Right renal pelvis (tissue), 4 donors: ENCODE measurements around the gene CYFIP2. TPM values are rescaled to one million over a fixed set of nuclear protein-coding genes. Genes with fewer than 3 reads are reported as not detected.
"Not testable (repeated sequence)": the region's sequence is repeated elsewhere in the genome, so short reads cannot be mapped to it uniquely, and the experiment has no call there.

ENCODE experiments used
- DNase-seq, 4 donors: peaks; one replicate each; pipeline ENCODE4 v3.0.0-alpha.2; 2013; ENCODE audit warnings: low read depth in 4 of 4, low spot score in 3 of 4, missing footprints in 1 of 4
- polyA plus RNA-seq, 4 donors: library from polyadenylated mRNA; unstranded; fragments of 120-200 nt; gene quantifications; one replicate each; pipeline ENCODE4 v1.2.1, GENCODE V29; 2013; ENCODE audit not compliant: insufficient read length in 4 of 4

Gene CYFIP2
- 100 to 1,000 TPM; 106 to 149 (median 120) TPM for polyA plus RNA-seq

DNA sequence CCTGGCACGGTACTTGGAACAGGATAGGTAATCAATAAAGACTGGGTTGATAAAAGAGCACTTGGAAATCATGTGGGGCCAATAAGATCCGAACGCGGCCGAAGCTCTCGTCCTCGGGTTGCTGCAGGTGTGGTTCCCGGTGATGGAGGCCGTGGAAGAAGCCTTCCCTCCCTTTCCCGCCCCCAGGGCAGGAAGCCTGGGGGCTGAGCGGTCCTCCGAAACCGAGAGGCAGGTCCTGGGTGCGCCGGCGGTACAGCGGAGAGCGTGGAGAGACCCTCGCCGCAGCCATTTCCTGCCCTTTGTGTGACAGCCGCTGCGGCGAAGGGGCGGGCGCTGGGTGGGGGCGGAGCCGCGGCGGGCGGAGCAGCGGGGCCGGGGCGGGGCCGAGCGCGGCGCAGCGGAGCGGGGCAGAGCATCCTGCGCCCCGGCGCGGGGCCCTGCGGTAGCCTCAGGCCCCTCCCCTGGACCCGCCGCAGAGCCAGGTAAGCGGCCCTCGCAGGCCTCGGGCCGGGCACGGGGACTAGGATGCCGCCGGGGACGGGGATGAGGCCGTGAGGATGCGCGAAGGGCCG is at the start of gene CYFIP2:
CYFIP2 (plus strand) TSS at position 410 of the 572 bp plus-strand sequence. CDS start 19,239 bp downstream, outside the sequence.
- peak in 1 of 4 donors; percentile 47 for DNase-seq

DNA sequence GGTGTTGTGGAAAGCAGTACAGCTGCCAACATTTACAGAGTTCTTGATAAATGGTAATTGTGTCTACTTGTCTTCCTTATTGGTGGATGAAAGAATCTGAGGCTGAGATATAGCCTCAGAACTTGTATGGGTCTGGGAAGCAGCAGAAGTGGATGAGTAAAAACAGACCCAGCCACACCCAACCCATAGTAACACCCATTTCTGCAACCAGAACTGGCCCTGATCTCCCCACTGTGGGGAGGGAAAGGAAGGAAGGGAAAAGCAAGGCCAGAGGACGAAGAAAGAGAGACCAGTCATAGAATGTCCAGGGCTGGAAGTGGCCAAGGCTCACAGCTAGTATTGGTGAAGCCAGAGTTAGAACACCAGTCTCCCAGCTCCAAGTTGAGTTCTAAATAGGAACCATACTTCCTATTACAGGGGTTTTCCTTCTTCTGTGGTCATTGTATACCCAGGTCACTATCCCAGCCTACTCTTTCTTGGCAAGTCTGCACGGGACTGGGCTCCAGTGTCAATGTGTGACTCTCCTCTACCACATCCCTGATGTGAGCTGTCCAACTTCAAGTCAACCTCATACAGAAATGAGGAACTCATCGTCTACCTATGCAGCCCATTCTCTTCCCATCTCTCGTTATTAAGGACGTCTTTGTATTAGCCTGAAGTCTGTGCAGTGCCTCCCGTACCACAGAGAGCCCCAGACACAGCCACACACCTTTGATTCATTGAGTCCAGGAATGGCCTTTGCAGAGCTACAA is 49.4 kb upstream of the CYFIP2 start:
- no peak for DNase-seq

DNA sequence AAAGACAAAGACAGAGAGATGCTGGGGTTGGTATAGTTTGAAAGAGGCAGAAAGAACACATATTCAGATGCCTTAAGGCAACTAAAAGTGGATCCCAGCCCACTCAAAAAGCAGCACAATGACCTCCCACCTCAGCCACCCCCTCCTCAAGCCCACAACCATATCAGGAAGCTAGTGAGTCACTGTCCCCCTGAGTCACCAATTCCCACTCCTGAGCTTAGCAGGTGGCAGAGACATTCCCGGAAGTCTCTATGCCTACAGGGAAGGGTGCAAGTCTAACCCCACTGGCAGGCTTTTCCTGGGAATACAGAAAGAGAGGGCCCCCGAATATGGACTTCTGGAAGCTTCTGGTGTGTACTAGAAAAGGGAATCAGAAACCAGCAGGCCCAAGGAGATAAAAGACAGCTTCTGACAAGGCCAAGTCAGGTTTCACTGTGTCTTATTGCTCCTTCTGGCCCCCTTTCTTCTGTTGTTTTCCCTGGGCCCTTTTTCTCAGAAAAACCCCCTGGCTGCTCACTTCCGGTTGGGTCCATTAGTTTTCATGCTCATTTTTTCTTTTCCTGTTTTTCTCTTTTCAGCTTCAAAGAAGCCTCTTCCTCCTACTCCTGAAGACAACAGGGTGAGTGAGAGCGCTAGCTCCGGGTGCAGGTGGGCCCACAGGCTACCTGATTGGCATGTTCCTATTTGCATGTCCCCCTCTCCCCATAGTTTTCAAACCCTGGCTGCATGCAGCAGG is 48.5 kb upstream of the CYFIP2 start:
- no peak for DNase-seq

DNA sequence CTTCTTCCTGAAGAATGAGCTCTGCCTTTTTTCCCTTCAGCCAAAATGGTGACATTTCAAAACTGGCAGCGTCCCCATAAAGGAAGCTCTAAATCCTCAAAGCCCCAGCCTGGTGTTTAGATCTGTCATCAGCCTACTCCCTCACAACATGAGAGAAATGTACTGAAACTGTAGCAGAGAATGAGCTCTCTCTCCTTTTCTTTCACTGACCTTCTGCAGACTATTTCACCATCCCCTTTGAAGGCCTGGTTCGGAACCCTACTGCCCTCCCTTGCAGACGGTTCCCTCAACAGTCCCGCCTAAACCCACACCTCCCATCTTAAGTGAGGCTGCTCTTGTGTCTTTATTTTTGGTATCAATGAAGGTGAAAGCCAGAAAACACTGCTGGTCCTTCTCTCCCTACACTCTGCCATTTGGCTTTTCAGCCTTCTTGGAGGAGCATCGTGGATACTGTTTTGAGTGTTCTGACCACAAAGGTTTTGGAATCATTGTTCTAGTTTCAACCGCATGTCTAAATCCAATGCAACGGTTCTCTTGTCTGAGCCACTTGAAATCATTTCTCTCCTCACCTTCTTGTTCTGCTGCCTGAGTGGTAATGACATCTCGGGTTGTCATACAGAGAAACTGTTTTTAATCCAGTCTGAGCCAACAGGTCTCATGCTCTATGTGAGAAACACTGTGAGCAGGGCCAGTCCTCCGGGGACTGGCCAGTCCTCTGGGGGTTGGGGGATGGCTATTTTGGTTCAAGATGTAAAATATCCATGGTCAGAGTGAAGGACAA is 46.2 kb upstream of the CYFIP2 start:
- DNase-seq, result no peak

- no peak for DNase-seq
These were observed 44.0 kb upstream of the CYFIP2 start for GRCh38 chr5:157221959-157222358.

GRCh38 chr5:157222506-157223230 is 43.3 kb upstream of the CYFIP2 start:
- no peak for DNase-seq

DNA sequence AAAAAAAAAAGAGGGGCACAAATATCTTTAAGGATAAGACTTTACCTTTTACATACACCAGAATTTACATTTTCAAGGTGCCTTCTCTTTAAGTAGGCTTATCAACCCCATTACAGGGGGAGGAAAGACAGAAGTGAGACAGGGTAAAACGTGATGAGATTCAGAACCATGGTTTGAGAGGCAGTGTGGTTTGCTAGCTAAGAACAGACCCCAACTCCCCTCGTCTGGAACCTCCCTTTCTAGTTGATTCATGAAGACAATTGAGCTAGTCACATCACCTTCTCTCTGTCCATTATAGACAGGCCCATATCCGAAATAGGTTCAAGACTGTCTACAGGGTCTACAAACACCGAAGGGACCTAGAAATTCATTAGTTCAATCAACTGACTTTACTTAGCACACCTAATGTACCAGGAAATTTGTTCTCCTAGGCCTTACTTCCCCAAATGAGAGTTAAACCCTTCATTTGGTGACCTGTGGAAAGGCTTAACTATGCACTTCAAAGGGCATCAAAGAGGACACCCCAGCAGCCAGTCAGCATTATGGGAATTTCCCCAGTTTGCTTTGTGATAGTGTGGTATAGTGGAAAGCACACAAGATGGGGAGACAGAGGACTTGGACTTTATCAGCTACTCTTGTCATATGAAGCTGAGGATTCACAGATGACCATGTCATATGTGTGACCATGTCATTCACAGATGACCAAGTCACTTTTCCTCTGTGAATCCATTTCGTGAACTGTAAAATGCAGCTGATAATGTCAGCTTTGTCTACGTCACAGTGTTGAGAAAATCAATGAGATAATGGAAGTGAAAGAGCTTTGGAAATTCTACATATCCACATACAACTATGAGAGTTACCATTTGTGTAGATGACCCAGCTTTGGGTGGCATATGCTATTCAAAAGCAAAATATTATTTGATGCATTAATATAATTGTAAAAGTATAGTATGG is 40.2 kb upstream of the CYFIP2 start:
- no peak for DNase-seq

GRCh38 chr5:157230610-157231009 is 35.3 kb upstream of the CYFIP2 start:
- no peak for DNase-seq

DNA sequence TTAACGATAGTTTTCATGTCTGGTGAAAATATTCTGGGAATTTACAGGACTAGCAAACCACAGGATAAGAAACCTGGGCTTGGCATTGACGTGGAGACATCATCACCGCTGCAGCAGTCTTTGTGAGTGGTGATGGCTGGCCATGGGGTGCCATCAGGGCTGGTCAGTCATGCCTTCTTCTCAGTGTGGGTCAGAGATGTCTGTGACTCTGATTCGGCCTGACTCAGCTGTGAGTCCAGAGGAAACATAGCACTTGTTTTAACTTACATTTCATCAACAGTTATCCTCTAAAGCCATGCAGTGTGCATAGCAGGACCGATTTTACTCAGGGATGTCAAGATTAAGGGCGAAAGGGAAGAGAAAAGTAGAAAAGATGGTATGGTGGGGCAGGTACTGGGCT is 33.2 kb upstream of the CYFIP2 start:
- DNase-seq, result no peak

GRCh38 chr5:157233515-157233914 is 32.4 kb upstream of the CYFIP2 start:
- no peak for DNase-seq

DNA sequence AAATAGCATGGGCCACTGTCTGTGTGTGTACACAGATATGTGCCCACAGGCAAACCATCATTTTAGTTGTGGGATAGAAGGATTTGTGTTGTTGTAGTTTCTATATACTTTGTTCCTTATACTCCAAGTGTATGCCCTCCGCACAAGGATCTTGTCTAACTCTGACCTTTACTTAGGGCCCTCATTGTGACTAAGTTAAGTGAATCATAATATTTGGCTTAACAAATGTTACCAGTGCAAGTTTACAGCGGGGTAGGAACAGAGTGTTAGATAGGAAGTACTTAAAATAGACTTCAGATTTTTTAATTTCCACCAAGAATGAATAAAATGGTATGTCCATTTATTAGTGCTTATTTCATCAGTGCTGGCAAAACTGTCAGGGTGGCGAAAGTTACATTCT is 29.5 kb upstream of the CYFIP2 start:
- DNase-seq, result no peak

DNA sequence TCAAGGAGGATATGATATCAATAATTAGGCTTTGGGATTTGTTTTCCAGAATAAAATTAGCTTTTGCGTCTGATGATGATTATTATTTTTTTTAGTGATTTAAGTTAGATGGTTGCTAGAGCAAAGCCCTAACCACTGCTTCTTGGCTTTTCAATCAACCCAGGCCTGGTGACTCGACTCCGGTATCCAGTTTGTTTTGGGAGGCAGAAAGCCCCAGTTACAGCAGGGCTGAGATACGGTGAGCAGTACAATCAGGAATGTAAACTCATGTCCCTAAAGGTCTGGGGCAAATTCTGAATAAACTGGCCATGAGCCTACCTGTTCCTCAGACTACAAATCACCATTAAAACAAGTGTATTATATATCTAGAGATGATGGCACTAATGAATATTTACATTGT is 24.4 kb upstream of the CYFIP2 start:
- DNase-seq, result no peak

DNA sequence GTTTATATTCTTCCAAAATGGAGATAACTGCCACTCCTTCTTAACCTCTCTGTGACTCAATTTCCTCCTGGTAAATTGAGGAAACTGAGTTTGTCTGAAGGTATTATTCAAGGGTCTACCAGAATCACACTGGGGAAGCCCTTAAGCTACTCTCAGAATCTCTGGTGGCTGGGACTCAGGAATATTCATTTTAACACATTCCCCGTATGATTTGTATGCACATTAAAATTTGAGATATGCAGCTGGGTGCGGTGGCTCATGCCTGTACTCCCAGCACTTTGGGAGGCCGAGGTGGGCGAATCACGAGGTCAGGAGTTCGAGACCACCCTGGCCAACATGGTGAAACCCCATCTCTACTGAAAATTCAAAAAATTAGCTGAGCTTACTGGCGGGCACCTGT is 21.2 kb upstream of the CYFIP2 start:
- not testable (repeated sequence) for DNase-seq

DNA sequence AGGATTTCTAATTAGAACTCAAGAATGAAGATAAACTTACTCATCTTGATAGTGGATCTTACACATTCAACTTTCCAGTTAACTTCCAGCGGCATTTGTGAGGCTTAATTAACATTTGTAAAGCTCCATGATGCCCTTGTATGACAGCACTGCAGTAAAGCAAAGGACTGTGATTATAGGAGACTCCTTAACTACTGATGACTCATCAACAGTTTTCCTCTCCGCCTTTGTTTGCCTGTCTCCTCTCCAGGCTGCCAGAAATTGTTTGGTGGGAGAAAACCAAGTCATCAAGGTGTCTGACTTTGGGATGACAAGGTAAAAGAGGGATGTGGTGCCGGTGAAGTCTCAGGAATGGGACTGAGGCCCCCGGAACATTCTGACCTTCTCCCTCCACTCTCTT is 20.4 kb upstream of the CYFIP2 start:
- DNase-seq, result no peak

DNA sequence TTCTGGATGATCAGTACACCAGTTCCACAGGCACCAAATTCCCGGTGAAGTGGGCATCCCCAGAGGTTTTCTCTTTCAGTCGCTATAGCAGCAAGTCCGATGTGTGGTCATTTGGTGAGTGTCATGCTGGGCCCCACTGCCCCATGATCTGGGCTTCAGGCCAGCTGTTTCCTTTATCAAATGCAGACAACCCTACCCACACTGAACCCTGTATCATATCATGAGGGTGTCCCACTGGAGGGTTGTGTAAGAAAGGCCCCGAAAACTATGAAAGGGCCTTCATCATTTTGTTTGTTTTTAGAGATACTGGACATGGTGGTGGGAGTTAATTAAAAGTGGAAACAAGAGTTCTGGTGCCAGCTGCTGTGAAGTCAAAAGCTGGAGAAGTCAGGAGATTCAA is 20.0 kb upstream of the CYFIP2 start:
- DNase-seq, result no peak

DNA sequence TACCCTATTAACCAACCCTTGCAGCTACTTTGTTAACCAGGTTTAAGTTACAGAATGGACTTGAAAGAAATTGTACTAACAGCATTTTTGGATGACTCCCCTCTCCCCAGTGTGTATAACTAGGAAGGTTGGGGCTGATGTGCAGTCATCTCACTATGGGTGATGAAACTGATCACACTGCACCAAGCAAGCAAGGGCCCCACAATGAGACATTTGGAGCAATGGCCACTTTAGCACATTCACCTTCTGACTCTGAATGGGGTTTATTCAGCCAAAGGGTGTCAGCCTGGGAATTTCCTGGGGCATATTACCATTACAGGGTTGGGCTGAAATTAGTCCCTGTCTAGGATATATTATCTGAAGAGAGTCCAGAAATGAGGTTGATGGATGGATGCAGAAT is 18.7 kb upstream of the CYFIP2 start:
- DNase-seq, result no peak

DNA sequence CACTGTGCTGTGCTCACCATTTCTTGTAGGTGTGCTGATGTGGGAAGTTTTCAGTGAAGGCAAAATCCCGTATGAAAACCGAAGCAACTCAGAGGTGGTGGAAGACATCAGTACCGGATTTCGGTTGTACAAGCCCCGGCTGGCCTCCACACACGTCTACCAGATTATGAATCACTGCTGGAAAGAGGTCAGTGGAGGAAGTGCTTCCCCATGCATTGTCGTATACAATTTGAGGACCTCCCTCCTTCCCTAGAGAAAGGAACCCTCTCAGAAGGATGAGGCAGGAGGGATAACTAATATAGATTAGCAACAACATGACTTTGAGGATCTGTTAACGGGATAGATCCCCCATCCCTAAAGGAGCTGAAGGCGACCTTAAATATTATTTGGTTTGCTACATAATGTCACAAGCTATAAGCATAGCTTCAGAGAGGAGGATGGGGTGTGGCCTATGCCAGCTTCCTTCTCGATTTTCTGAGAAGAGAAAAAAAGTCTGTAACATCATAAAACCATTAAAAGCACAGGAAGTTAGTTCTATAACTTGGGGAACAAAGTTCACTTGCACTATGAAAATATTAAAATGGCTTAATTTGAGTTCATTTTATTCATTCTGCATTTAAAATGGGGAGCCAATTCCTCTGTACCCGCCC is 17.0 kb upstream of the CYFIP2 start:
- DNase-seq, result no peak

DNA sequence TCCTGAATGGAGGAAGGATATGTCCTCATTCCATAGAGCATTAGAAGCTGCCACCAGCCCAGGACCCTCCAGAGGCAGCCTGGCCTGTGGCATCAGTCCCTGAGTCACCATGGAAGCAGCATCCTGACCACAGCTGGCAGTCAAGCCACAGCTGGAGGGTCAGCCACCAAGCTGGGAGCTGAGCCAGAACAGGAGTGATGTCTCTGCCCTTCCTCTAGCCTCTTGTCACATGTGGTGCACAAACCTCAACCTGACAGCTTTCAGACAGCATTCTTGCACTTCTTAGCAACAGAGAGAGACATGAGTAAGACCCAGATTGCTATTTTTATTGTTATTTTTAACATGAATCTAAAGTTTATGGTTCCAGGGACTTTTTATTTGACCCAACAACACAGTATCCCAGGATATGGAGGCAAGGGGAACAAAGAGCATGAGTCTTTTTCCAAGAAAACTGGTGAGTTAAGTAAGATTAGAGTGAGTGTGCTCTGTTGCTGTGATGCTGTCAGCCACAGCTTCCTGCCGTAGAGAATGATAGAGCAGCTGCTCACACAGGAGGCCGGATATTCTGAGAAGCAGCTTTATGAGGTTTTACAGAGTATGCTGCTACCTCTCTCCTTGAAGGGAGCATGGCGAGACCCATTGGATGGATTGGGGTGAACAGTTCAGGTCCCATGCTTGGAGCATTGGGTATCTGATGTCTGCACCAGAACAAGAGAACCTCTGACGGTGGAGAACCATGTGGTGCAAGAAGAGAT is 13.0 kb upstream of the CYFIP2 start:
- no peak for DNase-seq
